Measurements from ENCODE around the gene CC2D1A. TPM values are rescaled to one million over a fixed set of nuclear protein-coding genes. Genes with fewer than 3 reads are reported as not detected.

CC2D1A gene
- total and polyA plus RNA-seq, 2 experiments from 2014 or later: 23.1 to 39.7 TPM

DNA sequence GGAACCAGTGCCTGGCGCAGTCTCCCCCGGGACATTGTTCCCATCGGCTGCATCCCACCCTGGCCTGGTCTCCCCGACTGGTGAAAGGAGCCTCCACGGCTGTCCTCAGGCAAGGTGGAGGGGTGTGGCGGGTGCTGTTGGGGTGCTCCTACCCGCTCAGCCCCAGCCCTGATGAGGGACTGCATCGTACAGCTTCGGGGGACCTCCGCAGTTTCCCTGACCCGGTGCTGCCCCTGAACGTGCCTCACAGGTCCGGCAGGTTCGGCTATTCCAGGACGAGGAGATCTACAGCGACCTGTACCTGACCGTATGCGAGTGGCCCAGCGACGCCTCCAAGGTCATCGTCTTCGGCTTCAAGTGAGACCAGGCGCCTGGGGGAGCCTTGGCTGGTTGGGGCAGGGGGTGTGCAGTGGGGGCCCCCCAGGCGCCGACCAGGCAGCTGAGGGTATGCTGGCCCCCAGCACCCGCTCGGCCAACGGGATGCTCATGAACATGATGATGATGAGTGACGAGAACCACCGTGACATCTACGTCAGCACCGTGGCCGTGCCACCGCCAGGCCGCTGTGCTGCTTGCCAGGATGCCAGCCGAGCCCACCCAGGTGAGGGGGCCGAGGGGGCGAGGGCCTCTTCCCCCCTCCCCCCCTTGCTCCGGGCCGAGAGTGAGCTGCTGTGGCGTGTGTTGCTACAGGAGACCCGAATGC lies 49.8 kb downstream of the CC2D1A start (continued):
- TF ChIP-seq, protein P1, sequence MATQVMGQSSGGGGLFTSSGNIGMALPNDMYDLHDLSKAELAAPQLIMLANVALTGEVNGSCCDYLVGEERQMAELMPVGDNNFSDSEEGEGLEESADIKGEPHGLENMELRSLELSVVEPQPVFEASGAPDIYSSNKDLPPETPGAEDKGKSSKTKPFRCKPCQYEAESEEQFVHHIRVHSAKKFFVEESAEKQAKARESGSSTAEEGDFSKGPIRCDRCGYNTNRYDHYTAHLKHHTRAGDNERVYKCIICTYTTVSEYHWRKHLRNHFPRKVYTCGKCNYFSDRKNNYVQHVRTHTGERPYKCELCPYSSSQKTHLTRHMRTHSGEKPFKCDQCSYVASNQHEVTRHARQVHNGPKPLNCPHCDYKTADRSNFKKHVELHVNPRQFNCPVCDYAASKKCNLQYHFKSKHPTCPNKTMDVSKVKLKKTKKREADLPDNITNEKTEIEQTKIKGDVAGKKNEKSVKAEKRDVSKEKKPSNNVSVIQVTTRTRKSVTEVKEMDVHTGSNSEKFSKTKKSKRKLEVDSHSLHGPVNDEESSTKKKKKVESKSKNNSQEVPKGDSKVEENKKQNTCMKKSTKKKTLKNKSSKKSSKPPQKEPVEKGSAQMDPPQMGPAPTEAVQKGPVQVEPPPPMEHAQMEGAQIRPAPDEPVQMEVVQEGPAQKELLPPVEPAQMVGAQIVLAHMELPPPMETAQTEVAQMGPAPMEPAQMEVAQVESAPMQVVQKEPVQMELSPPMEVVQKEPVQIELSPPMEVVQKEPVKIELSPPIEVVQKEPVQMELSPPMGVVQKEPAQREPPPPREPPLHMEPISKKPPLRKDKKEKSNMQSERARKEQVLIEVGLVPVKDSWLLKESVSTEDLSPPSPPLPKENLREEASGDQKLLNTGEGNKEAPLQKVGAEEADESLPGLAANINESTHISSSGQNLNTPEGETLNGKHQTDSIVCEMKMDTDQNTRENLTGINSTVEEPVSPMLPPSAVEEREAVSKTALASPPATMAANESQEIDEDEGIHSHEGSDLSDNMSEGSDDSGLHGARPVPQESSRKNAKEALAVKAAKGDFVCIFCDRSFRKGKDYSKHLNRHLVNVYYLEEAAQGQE (IDR thresholded peaks at IDR 0.05; ENCODE audit: unreplicated experiment): no peak
- TF ChIP-seq POLR2AphosphoS5 (IDR thresholded peaks at IDR 0.05; ENCODE audit: low read depth): no peak
- no peak for TF ChIP-seq EZH2phosphoT487 (IDR thresholded peaks at IDR 0.05; ENCODE audit: unreplicated experiment)
- TF ChIP-seq NANOG (IDR thresholded peaks at IDR 0.05; ENCODE audit: borderline replicate concordance): no peak
- TF ChIP-seq, protein P2, sequence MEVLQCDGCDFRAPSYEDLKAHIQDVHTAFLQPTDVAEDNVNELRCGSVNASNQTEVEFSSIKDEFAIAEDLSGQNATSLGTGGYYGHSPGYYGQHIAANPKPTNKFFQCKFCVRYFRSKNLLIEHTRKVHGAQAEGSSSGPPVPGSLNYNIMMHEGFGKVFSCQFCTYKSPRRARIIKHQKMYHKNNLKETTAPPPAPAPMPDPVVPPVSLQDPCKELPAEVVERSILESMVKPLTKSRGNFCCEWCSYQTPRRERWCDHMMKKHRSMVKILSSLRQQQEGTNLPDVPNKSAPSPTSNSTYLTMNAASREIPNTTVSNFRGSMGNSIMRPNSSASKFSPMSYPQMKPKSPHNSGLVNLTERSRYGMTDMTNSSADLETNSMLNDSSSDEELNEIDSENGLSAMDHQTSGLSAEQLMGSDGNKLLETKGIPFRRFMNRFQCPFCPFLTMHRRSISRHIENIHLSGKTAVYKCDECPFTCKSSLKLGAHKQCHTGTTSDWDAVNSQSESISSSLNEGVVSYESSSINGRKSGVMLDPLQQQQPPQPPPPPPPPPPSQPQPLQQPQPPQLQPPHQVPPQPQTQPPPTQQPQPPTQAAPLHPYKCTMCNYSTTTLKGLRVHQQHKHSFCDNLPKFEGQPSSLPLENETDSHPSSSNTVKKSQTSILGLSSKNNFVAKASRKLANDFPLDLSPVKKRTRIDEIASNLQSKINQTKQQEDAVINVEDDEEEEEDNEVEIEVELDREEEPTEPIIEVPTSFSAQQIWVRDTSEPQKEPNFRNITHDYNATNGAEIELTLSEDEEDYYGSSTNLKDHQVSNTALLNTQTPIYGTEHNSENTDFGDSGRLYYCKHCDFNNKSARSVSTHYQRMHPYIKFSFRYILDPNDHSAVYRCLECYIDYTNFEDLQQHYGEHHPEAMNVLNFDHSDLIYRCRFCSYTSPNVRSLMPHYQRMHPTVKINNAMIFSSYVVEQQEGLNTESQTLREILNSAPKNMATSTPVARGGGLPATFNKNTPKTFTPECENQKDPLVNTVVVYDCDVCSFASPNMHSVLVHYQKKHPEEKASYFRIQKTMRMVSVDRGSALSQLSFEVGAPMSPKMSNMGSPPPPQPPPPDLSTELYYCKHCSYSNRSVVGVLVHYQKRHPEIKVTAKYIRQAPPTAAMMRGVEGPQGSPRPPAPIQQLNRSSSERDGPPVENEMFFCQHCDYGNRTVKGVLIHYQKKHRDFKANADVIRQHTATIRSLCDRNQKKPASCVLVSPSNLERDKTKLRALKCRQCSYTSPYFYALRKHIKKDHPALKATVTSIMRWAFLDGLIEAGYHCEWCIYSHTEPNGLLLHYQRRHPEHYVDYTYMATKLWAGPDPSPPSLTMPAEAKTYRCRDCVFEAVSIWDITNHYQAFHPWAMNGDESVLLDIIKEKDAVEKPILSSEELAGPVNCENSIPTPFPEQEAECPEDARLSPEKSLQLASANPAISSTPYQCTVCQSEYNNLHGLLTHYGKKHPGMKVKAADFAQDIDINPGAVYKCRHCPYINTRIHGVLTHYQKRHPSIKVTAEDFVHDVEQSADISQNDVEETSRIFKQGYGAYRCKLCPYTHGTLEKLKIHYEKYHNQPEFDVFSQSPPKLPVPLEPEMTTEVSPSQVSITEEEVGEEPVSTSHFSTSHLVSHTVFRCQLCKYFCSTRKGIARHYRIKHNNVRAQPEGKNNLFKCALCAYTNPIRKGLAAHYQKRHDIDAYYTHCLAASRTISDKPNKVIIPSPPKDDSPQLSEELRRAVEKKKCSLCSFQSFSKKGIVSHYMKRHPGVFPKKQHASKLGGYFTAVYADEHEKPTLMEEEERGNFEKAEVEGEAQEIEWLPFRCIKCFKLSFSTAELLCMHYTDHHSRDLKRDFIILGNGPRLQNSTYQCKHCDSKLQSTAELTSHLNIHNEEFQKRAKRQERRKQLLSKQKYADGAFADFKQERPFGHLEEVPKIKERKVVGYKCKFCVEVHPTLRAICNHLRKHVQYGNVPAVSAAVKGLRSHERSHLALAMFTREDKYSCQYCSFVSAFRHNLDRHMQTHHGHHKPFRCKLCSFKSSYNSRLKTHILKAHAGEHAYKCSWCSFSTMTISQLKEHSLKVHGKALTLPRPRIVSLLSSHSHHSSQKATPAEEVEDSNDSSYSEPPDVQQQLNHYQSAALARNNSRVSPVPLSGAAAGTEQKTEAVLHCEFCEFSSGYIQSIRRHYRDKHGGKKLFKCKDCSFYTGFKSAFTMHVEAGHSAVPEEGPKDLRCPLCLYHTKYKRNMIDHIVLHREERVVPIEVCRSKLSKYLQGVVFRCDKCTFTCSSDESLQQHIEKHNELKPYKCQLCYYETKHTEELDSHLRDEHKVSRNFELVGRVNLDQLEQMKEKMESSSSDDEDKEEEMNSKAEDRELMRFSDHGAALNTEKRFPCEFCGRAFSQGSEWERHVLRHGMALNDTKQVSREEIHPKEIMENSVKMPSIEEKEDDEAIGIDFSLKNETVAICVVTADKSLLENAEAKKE (CRISPR knock-in tag; IDR thresholded peaks at IDR 0.05): no peak
- TF ChIP-seq JUNB (IDR thresholded peaks at IDR 0.05; ENCODE audit: unreplicated experiment): no peak
